K562 (cell line): ENCODE measurements around the gene SLC22A4. TPM values are rescaled to one million over a fixed set of nuclear protein-coding genes. Genes with fewer than 3 reads are reported as not detected.

Experiments
- ATAC-seq: fragments of 200-7000 bp; cut with Tn5 transposase; 3 replicates; pipeline ENCODE4 v1.9.1; 2020; ENCODE audit warnings: moderate library complexity
- BruUV-seq: library from RNA; stranded (reverse); fragments of 400-500 nt; replicated peaks from 2 replicates; lab custom pipeline; 2021; lab: Mats Ljungman, UMichigan
- CTCF ChIA-PET: fragments of 300-600 bp; formaldehyde crosslinking; extraction: SDS; loops from one replicate; lab custom pipeline; 2021; ENCODE audit warnings: low intra/inter-chr PET ratio; lab: Yijun Ruan, JAX
- POLR2A ChIA-PET: fragments of 300-600, 350-650 bp; sonication (Branson Sonifier 250); formaldehyde crosslinking; extraction: SDS; loops from one replicate; lab custom pipeline; 2021; ENCODE audit warnings: antibody characterized with exemption, inconsistent platforms; lab: Yijun Ruan, JAX
- DNase-seq, 4 experiments: peaks; one replicate each; pipeline versions ENCODE4 v3.0.0 to v3.0.0-alpha.2; 2011 to 2018; ENCODE audit warnings: low spot score in 3 of 4, mixed read lengths in 3 of 4; ENCODE audit errors: extremely low read depth in 1 of 4
- FAIRE-seq: peaks from 2 replicates; lab custom pipeline; 2011; peaks lifted over from hg19 to GRCh38; lab: Jason Lieb, UNC
- H2AFZ ChIP-seq: 2 replicates; pipeline ENCODE4 v1.6.0; 2011; ENCODE audit warnings: low read depth, low read length, control low read depth, inconsistent platforms
- H3K27ac ChIP-seq: fragments of 200-600 bp; 3 replicates; pipeline ENCODE4 v1.8.0; 2011; ENCODE audit warnings: low read depth, mild to moderate bottlenecking, control low read depth, inconsistent platforms, low read length, moderate library complexity, mixed read lengths; ENCODE audit errors: extremely low read depth
- H3K27me3 ChIP-seq, 2 experiments: fragments of 300-600 bp in 1 of 2; 2 replicates in 1 of 2; 3 replicates in 1 of 2; pipeline versions ENCODE4 v1.6.0 to v1.8.0; 2011; ENCODE audit warnings: inconsistent platforms in 2 of 2, low read length in 2 of 2, mild to moderate bottlenecking in 1 of 2, mixed read lengths in 1 of 2, moderate library complexity in 1 of 2; ENCODE audit not compliant: control insufficient read depth in 2 of 2, insufficient read depth in 2 of 2
- H3K36me3 ChIP-seq: fragments of 300-600 bp; 3 replicates; pipeline ENCODE4 v1.8.0; 2011; ENCODE audit warnings: mild to moderate bottlenecking, low read length, inconsistent platforms; ENCODE audit not compliant: control insufficient read depth, insufficient read depth
- H3K4me1 ChIP-seq, 2 experiments: fragments of 200-600 bp in 1 of 2; replicated peaks in 1 of 2; 2 replicates in 1 of 2; 3 replicates in 1 of 2; pipeline versions ENCODE4 v1.5.1 to v1.8.0; 2011; ENCODE audit warnings: inconsistent platforms in 2 of 2, low read length in 2 of 2, mild to moderate bottlenecking in 1 of 2, mixed read lengths in 1 of 2, moderate library complexity in 1 of 2; ENCODE audit not compliant: control insufficient read depth in 2 of 2, insufficient read depth in 2 of 2
- H3K4me2 ChIP-seq: 2 replicates; pipeline ENCODE4 v1.6.1; 2011; ENCODE audit warnings: low read length, control low read depth, inconsistent platforms, mixed read lengths; ENCODE audit not compliant: insufficient read depth
- H3K4me3 ChIP-seq: fragments of 200-600 bp; sonication (generic), shearing (Covaris generic); 2 replicates; pipeline ENCODE4 v1.5.1; 2016; ENCODE audit warnings: control low read depth, inconsistent platforms
- H3K79me2 ChIP-seq: fragments of 200-600 bp; 3 replicates; pipeline ENCODE4 v1.8.0; 2011; ENCODE audit warnings: low read length, inconsistent platforms; ENCODE audit not compliant: control insufficient read depth, insufficient read depth
- H3K9ac ChIP-seq, 2 experiments: 2 replicates each; pipeline versions ENCODE4 v1.6.0 to v1.6.1; 2011; ENCODE audit warnings: low read depth in 2 of 2, low read length in 2 of 2, control low read depth in 1 of 2, inconsistent platforms in 1 of 2, mild to moderate bottlenecking in 1 of 2, mixed read lengths in 1 of 2; ENCODE audit not compliant: insufficient read depth in 1 of 2
- H3K9me1 ChIP-seq: one replicate; pipeline ENCODE4 v1.6.0; 2011; ENCODE audit warnings: inconsistent platforms, mild to moderate bottlenecking, low read length, moderate library complexity; ENCODE audit not compliant: control insufficient read depth, insufficient read depth
- H3K9me3 ChIP-seq: replicated peaks from 2 replicates; pipeline ENCODE4 v1.5.1; 2011; ENCODE audit warnings: low read depth, low read length, inconsistent platforms; ENCODE audit not compliant: control insufficient read depth, insufficient read depth
- H4K20me1 ChIP-seq: replicated peaks from 2 replicates; pipeline ENCODE4 v1.6.1; 2011; ENCODE audit warnings: low read length, inconsistent platforms, mixed read lengths; ENCODE audit not compliant: control insufficient read depth, insufficient read depth
- CEBPG ChIP-seq, 3 experiments: fragments of 200-800 bp in 1 of 3; sonication (Bioruptor generic) in 1 of 3; sonication (generic) in 1 of 3; formaldehyde crosslinking in 1 of 3; IDR thresholded peaks in 2 of 3; conservative IDR thresholded peaks in 1 of 3; 2 replicates each; pipeline versions ENCODE4 v1.6.1 to v1.8.0; 2016 to 2022; ENCODE audit warnings: missing compliant biosample characterization in 2 of 3, missing genetic modification characterization in 2 of 3, mild to moderate bottlenecking in 1 of 3, missing genetic modification reagents in 1 of 3
- HES1 ChIP-seq: fragments of 450-650 bp; IDR thresholded peaks from 2 replicates; pipeline ENCODE4 v1.6.1; 2016; ENCODE audit warnings: low read depth, mild to moderate bottlenecking, moderate library complexity
- ZNF76 ChIP-seq: fragments of 250-450 bp; sonication (Bioruptor Pico); IDR thresholded peaks from 2 replicates; pipeline ENCODE4 v1.4.0; 2020; ENCODE audit warnings: mild to moderate bottlenecking, moderate library complexity, borderline replicate concordance
- WGBS: fragments of 100-300 bp; shearing (Covaris generic); methylation state at CpG from one replicate; pipeline ENCODE4 v1.1.6; 2016; ENCODE audit warnings: low coverage, mixed read lengths; ENCODE audit not compliant: insufficient coverage; ENCODE audit errors: missing lambda C conversion rate; 5-methylcytosine and 5-hydroxymethylcytosine counted together
- in situ Hi-C: fragments of 300-500 bp; cut with MboI; formaldehyde crosslinking; loops from 4 replicates; pipeline ENCODE4 v1.15.0; 2018; ENCODE audit warnings: inconsistent platforms, mixed read lengths
- intact Hi-C: fragments of 100-400 bp; cut with micrococcal nuclease; formaldehyde crosslinking; loops from 2 replicates; pipeline ENCODE4 v1.14.2; 2022
- polyA plus RNA-seq, 8 experiments: library from polyadenylated mRNA; depleted of rRNA in 4 of 8; stranded (reverse) in 5 of 8; unstranded in 3 of 8; fragments of >200 nt; fragmentation: Nextera tagmentation in 2 of 8; fragmentation: Illumina TruSeq in 1 of 8; extraction: Ambion mirVana in 2 of 8; extraction: Trizol in 1 of 8; gene quantifications; 2 replicates each; pipeline versions ENCODE4 v1.2.1 to v1.2.3, GENCODE V29; 2011 to 2014; ENCODE audit warnings: inconsistent platforms in 1 of 8, missing spikeins in 1 of 8
- total RNA-seq, 7 experiments: library from RNA; depleted of rRNA in 6 of 7; stranded (reverse); fragments of >200 nt in 6 of 7; fragmentation: Illumina TruSeq in 2 of 7; extraction: Trizol in 2 of 7; gene quantifications; 2 replicates each; pipeline versions ENCODE4 v1.2.1 to v1.2.3, GENCODE V29; 2011 to 2021; ENCODE audit warnings: low replicate concordance in 1 of 7
- TF ChIP-seq, protein P1 (sequence below), 2 experiments: fragments of 450-650 bp in 1 of 2; sonication (generic) in 1 of 2; formaldehyde crosslinking; conservative IDR thresholded peaks; 2 replicates each; pipeline versions ENCODE4 v1.4.0 to v1.8.1; 2020 to 2022; ENCODE audit warnings: mild to moderate bottlenecking in 1 of 2, missing genetic modification reagents in 1 of 2
- TF ChIP-seq, protein P2 (sequence below): sonication (generic); formaldehyde crosslinking; IDR thresholded peaks from 2 replicates; pipeline ENCODE4 v1.8.0; 2022; ENCODE audit warnings: missing genetic modification reagents, mild to moderate bottlenecking, moderate library complexity, borderline replicate concordance

SLC22A4 gene
- total and polyA plus RNA-seq, 9 of the 15 experiments (the other 6 are each of a cell fraction or from before 2014, with no cell fraction given) = 2.7 to 9.5 (median 6.2) TPM

DNA sequence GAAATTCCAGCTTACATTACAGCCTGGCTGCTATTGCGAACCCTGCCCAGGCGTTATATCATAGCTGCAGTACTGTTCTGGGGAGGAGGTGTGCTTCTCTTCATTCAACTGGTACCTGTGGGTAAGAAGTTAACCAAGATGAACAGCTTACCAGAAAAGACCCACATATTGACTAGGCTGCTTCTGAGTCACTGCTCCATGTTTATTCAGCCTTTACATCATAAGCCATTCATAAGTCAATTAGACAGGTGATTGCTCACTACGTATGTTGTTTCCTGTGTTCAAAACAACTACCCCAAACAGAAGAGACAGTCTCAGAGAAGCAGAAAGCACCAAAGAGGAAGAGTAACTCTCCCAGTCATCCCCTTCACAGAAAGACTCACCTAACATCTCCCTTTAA, 40.6 kb downstream of the SLC22A4 start:
- Histone ChIP-seq H3K4me2 (no peak overlapping the region), H3K27me3 (no peaks in the 10 kb centered on the region), H4K20me1 (no peaks in the 10 kb centered on the region), H3K36me3 (peaks cover 42% of the 10 kb centered on the region), H3K9ac (no peak overlapping the region), H3K4me1 (no peaks in the 10 kb centered on the region), H3K27ac (no peak overlapping the region), H3K9me1 (no peaks in the 10 kb centered on the region), H3K4me3 (no peak overlapping the region), H2AFZ (no peak overlapping the region), H3K79me2 (no peaks in the 10 kb centered on the region), H3K9me3 (no peaks in the 10 kb centered on the region)
- BruUV-seq = no TSS peak
- 80% methylated on average over 3 of the region's 3 CpGs for WGBS
- intact Hi-C loops (no loop called here), in situ Hi-C loops (no loop called here)
- ChIA-PET CTCF (no interaction called here), POLR2A (interaction anchor here (0.6 to 1.7 kb wide), 4 partner anchors 10 to 247 kb away, joined by 4 to 6 read pairs (median 5); partner anchors contain the start of gene SLC22A5)
- TF ChIP-seq, protein P1, sequence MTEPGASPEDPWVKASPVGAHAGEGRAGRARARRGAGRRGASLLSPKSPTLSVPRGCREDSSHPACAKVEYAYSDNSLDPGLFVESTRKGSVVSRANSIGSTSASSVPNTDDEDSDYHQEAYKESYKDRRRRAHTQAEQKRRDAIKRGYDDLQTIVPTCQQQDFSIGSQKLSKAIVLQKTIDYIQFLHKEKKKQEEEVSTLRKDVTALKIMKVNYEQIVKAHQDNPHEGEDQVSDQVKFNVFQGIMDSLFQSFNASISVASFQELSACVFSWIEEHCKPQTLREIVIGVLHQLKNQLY (CRISPR knock-in tag; conservative IDR thresholded peaks at IDR 0.05) = no peak
- TF ChIP-seq HES1 (no peak), CEBPG (CRISPR knock-in tag; IDR thresholded peaks at IDR 0.05) (no peak), CEBPG (tag; conservative IDR thresholded peaks at IDR 0.05 in 1 of 2, IDR thresholded peaks at IDR 0.05 in 1 of 2) (no peak), ZNF76 (no peak)
- TF ChIP-seq, protein P2, sequence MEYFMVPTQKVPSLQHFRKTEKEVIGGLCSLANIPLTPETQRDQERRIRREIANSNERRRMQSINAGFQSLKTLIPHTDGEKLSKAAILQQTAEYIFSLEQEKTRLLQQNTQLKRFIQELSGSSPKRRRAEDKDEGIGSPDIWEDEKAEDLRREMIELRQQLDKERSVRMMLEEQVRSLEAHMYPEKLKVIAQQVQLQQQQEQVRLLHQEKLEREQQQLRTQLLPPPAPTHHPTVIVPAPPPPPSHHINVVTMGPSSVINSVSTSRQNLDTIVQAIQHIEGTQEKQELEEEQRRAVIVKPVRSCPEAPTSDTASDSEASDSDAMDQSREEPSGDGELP (CRISPR knock-in tag) = no peak
- FAIRE-seq (no peak), ATAC-seq (no peak), DNase-seq (no peak)
